NCI-H345 treated with DMSO at 0.1 percent for 48 hours (cell line): ENCODE results near the gene RADIL.
A peak's percentile ranks its signal among the peaks of the same experiment; 100 is the strongest.
"Not testable (repeated sequence)": the region's sequence is repeated elsewhere in the genome, so short reads cannot be mapped to it uniquely, and the experiment has no call there.

ENCODE experiments used
- DNase-seq: peaks from one replicate; lab custom pipeline; 2025; ENCODE audit not compliant: unreplicated experiment; lab: John Stamatoyannopoulos, UW

The RADIL gene

DNA sequence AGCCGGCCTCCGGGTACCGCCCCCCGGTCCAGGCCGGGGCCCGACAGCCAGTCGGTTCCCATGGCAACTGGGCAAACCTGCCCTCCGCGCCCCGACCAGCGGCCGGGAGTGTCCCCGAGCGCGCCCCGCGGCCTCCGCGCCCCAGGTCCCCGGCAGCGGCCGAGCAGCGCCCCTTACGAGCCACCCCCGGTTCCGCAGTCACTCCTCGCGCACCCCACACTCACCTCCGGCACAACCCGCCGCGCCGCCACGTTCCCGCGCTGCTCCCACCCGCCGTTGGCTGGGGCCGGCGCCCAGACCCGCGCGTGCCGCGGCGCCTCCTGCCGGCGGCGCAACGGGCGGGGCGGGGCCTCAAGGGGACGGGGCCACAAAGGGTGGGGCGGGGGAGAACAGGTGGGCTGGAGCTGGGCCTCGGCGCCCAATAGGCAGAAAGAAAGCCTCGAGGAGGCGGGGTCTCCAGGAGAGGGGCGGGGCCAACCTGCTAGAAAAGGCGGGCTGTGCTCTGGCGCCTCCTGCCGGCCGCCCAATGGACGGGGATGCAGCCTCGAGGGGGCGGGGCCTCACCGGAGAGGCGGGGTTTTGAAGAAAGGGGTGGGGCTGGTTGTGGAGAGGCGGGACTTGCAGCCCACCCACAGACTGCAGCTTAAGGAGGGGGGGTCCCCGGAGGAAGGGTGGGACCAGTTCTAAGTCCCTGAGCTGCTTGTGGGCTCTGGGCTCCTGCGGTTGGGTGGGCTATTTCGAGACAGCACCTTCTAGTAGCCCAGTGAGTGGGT lies at the start of gene RADIL:
Gene RADIL (minus strand): TSS at position 345 of the 773 bp plus-strand sequence. CDS start 5,577 bp downstream, outside the sequence.
- DNase-seq = peak; percentile 83

- peak; percentile 53 for DNase-seq
Measured at GRCh38 chr7:4931943-4932342, 48.4 kb upstream of the RADIL start.

DNA sequence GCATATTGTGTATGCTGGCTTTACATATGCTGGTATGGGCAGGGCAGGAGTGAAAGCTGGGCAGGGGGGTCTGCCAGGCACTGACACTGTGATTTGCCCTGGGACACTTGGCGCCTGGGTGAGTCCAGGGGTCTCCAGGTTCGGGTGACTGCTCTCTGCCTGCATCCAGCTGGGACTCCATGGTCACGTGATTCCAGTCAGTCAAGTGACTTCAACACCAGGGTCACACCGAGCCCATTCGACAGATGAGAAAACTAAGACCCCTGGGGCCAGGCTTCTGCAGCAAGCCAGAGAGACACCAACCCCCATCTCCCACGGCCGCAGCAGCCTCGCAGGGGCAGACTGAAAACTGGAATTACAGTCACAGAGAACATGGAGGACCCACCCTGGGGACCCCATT lies 45.5 kb upstream of the RADIL start:
- DNase-seq = no peak

DNA sequence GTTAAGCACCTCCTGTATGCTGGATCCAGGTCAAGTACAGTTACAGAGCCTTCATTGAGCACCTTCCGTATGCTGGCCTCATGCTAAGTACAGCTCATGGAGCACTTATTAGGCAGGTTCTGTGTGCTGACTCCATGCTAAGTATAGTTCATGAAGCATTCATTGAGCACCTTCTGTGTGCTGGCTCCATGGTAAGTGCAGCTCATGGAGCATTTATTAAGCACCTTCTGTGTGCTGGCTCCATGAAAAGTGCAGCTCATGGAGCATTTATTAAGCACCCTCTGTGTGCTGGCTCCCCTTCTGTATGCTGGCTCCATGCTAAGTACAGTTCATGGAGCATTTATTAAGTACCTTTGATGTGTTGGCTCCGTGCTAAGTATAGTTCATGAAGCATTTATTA lies 44.9 kb upstream of the RADIL start:
- DNase-seq = no peak

DNA sequence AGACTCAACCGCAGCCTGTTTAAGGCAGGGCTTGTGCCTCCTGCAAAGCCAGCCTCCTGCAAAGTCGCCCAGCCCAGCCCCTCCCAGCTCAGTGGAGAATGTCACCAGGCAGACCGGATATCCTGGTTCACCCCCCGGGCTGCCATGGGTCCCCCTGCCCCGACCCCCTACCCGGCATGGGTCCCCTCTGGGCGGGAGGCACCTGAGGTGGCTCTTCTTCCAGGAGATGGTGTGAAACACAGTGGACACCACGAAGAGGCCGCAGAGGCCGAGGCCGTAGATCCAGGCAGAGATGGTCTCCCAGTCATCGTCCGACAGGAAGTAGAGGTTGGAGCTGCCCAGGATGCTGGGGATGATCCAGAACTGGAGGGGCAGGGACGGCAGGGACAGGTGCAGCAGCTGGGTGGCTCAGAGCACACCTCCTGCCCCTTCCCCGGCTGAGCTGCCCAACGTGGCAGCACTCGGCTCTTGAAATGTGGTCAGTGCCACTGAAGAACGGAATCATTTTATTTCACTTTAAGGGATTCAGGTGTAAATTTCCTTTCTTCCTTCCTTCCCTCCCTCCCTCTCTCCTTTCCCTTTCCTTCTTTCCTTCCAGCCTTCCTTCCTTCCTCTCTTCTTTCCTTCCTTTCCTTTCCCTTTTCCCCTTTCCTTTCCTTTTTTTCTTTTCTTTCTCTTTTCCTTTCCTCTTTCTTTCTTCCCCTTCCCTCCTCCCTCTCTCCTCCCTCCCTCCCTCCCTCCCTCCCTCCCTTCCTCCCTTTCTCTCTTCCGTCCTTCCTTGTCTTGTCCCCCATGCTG lies 36.7 kb upstream of the RADIL start:
- no peak for DNase-seq

DNA sequence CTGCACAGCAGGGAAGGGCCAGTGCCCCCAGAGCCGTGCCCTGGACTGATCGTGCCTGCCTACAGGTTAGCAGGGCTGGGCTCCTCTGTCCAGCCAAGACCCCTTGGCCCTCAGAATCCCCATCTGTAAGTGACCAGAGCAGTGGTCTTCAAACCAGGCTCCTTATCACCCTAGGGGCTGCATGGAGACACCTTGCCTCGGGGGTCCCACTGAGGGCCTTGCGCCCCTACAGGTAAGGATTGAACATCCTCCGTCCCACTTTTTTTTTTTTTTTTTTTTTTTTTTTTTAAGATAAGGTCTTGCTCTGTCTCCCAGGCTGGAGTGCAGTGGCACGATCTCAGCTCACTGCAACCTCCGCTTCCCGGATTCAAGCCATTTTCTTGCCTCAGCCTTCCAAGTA lies 32.6 kb upstream of the RADIL start:
- DNase-seq = no peak

GRCh38 chr7:4911111-4911828 lies 27.8 kb upstream of the RADIL start:
- no peak for DNase-seq

GRCh38 chr7:4906682-4907081 lies 23.2 kb upstream of the RADIL start:
- DNase-seq = no peak

DNA sequence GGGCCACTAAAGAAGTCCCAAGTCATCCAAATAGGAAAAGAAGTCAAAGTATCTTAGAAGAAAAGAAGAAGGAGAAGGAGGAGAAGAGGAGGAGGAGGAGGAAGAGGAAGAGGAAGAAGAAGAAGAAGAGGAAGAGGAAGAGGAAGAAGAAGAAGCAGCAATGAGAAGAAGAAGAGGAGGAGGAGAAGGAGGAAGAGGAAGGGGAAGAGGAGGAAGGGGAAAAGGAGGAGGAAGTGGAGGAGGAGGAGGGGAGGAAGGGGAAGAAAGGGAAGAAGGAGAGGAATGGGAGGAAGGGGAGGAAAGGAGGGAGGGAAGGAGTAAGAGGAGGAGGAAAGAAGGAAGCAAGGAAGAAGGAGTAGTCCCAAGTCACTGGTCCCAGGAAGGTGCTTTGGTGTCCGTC lies 21.7 kb upstream of the RADIL start:
- no peak for DNase-seq

DNA sequence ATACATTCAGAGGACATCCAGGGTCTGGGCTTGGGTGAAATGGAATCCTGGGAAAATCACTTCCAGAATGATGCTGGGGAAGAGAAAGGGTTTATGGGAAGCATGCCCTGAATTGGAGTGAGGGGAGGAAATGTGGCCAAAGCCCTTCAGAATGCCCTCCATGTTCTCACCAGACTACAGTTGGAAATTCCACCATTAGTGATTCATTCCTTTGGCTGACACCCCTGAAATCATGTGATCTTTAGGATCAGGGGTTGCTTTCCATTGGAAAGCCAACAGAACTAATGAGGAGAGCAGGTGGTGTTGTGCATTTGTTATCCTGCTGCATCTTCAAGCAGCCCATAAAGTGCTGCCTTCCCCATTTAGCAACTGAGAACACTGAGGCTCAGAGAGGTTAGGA lies 20.8 kb upstream of the RADIL start:
- no peak for DNase-seq

DNA sequence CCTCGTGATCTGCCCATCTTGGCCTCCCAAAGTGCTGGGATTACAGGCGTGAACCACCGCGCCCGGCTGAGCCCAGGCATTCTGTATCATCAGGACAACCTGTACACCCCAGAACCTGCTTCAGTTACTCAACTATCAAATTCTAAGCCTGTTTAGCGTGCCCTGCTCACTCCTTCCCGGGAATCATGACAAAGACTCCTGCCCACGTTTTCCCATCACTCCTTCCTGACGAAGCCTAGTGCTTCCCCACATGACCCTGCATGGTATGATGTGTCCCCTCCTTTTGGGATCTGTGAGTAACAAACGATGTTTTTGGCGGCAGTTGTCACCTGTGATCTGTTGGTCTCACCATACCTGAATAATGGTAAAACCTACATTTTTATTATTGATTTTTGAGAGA lies 12.2 kb upstream of the RADIL start:
- no peak for DNase-seq

DNA sequence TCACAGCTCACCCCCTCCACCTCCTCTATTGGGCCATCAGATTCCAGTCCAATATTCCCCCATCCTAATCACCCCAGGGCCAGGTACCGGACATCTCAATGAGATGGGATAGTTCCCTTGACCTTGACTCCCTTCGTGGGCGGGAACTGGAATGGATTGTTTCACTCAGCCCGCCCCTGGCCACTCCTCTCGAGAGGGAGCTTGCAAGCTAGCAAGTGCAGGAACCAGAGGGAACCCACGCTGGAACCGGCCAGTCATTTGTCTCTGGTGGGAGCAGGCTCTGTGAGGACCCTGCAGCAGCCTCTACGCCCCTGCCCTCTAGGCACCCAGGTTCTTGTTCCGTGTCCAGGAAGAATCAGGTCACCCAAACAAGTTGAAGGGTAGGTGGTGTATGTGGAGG lies 11.0 kb upstream of the RADIL start:
- no peak for DNase-seq

DNA sequence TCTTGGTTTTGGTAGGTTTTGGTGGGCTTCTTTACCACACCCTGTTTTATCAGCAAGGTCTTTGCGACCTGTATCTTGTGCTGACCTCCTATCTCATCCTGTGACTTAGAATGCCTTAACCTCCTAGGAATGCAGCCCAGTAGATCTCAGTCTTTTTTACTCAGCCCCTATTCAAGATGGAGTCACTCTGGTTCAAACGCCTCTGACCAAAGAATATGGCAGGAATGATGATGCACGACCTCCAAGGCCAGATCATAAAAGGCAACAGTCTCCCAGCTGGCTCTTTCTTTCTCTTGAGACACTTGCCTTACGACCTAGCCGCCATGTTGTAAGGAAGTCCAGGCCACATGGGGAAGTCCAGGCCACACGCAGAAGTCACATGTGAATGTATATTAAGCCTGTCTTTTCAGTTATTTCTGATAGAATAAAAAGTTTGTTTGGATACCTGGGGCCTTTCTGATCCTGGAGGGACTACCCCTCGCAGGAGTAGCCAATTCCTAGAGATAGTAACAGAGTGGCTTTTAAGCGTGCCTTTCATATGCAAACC lies 10.5 kb upstream of the RADIL start:
- DNase-seq = no peak

DNA sequence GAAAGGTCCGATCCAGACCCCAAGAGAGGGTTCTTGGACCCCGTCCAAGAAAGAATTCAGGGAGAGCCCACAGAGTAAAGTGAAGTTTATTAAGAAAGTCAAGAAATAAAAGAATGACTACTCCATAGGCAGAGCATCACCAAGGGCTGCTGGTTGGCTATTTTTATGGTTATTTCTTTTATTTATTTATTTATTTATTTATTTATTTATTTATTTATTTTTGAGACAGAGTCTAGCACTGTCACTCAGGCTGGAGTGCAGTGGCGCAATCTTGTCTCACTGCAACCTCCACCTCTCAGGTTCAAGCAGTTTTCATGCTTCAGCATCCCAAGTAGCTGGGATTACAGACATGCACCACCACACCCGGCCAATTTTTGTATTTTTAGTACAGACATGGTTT lies 9.7 kb upstream of the RADIL start:
- not testable (repeated sequence) for DNase-seq

DNA sequence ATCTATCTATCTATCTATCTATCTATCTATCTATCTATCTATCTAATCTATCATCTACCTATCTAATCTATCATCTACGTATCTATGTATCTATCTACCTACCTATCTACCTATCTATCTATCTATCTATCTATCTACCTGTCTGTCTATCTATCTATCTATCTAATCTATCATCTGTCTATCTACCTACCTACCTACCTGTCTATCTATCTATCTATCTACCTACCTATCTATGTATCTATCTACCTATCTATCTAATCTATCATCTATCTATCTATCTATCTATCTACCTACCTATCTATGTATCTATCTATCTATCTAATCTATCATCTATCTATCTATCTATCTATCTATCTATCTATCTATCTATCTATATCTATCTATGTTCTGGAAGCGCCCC lies 8.0 kb upstream of the RADIL start:
- DNase-seq = not testable (repeated sequence)

DNA sequence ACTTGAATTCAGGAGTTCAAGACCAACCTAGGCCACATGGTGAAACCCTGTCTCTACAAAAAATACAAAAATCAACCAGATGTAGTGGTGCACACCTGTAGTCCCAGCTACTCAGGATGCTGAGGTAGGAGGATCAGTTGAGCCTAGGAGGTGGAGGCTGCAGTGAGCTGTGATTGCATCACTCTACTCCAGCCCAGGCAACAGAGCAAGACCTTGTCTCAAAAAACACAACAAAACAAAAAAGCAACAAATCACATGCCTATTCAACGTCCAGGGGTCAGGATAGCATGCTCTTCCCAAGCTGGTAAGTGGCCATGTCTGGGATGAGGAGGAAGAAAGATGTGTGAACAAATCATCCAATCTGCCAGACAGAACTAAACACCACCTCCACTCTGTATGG lies 6.2 kb upstream of the RADIL start:
- no peak for DNase-seq

DNA sequence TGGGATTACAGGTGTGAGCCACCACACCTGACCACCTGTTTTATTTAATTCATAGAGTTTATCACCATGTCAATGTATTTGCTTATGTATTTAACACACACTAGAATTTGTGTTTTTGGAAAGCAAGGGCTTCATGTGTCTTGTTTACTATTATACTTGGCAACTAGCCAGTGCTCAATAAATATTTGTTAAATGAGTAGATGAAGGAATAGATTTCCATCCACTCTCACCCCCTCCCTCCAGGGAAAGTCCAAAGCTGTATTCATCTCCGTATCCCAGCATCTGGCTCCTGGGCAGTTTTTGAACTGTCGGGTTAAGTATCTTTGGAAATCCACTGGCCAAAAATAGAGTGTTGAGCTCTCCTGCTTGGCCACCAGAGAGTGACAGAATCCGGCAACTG lies 4.6 kb upstream of the RADIL start:
- DNase-seq = peak; percentile 7

DNA sequence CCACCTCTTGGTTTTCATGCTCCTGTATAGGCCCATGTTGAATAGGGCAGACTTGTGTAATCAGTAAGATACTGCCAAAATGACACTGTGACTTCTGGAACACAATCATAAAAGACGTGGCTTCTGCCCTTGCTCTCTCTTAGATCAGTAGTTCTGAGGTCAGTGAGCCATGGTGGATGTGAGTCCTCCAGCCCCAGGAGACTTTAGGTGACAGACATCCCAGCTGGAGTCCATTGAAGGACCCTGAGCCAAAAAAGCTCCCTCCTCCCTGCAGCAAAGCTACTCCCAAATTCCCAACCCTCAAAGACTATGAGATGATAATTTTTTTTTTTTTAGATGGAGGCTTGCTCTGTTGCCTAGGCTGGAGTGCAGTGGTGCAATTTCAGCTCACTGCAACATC lies 3.2 kb upstream of the RADIL start:
- DNase-seq = no peak

GRCh38 chr7:4885317-4885807 lies 1.8 kb upstream of the RADIL start:
- DNase-seq = no peak

DNA sequence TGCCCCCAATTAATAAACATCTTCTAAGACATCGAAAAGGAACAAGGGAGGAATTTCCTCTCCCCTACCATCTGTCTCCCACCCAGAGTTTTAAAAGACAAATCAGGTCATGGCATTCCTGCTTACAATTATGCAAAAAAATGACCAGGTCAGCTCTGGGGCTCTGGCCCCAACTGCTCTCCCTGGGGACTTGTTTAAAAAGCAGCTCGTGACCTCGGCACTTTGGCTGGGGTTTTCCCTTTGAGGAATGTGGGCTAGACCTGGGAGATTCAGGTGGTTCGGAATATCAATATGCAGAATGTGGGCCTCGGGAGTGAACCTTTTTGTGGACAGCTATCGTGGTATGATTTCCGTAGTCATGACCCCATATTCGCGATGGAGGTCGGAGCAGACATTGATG lies 648 bp upstream of the RADIL start:
- DNase-seq = no peak

DNA sequence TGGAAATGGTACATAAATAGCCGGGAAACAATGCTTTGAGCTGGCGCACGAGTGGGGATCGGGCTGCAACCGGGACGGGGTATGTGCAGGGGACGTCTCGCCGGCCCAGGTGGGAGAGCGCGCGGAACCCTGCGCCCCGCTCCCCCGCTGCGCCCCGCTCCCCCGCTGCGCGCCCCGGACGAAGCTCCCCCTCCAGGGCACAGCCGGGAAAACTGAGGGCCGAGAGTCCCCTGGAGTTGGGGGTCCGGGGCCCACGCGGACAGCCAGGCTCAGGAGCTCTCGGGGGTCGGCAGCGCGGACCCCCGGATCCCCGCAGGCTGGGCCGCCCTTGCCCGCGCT lies 514 bp downstream of the RADIL start:
- no peak for DNase-seq
